HG02885 (cell line): ENCODE measurements around the gene EML4.
"Not testable (repeated sequence)": the region's sequence is repeated elsewhere in the genome, so short reads cannot be mapped to it uniquely, and the experiment has no call there.

Experiments used
- ATAC-seq: cut with Tn5 transposase; IDR thresholded peaks from one replicate; pipeline ENCODE4 v1.9.1; 2021; ENCODE audit warnings: mild to moderate bottlenecking; ENCODE audit not compliant: unreplicated experiment, poor library complexity

EML4 gene

GRCh38 chr2:42340045-42340937 lies 171.1 kb downstream of the EML4 start:
- ATAC-seq, result no peak

GRCh38 chr2:42340938-42341636 lies 171.9 kb downstream of the EML4 start:
- ATAC-seq, result no peak

GRCh38 chr2:42342061-42342794 lies 173.1 kb downstream of the EML4 start:
- peak; percentile 76 for ATAC-seq

- ATAC-seq, result peak; percentile 9
Measured at GRCh38 chr2:42342795-42343241, 173.7 kb downstream of the EML4 start.

- no peak for ATAC-seq
Measured at GRCh38 chr2:42345986-42346385, 176.8 kb downstream of the EML4 start.

GRCh38 chr2:42346856-42347255 lies 177.7 kb downstream of the EML4 start:
- ATAC-seq, result not testable (repeated sequence)

- ATAC-seq, result not testable (repeated sequence)
Measured at GRCh38 chr2:42347518-42347917, 178.4 kb downstream of the EML4 start.

- no peak for ATAC-seq
Measured at GRCh38 chr2:42348113-42348805, 179.1 kb downstream of the EML4 start.

- ATAC-seq, result no peak
Measured at GRCh38 chr2:42350434-42351063, 181.4 kb downstream of the EML4 start.

- ATAC-seq, result no peak
Measured at GRCh38 chr2:42351864-42352263, 182.7 kb downstream of the EML4 start.

- ATAC-seq, result no peak
Measured at GRCh38 chr2:42353792-42354429, 184.8 kb downstream of the EML4 start.

- no peak for ATAC-seq
Measured at GRCh38 chr2:42359304-42359964, 190.3 kb downstream of the EML4 start.

- ATAC-seq, result no peak
Measured at GRCh38 chr2:42359965-42360483, 190.9 kb downstream of the EML4 start.

GRCh38 chr2:42360493-42360889 lies 191.3 kb downstream of the EML4 start:
- ATAC-seq, result no peak

- peak; percentile 92 for ATAC-seq
Measured at GRCh38 chr2:42360890-42361727, 192.0 kb downstream of the EML4 start, which contains the start of gene COX7A2L. COX7A2L (minus strand) TSS chr2:42361217; CDS start chr2:42361161, 56 bp downstream.

GRCh38 chr2:42361728-42362283 lies 192.7 kb downstream of the EML4 start:
- no peak for ATAC-seq

- no peak for ATAC-seq
Measured at GRCh38 chr2:42363413-42363812, 194.3 kb downstream of the EML4 start.
